ENCODE data around the gene CXCR5. TPM values are rescaled to one million over a fixed set of nuclear protein-coding genes. Genes with fewer than 3 reads are reported as not detected.

The CXCR5 gene
- total RNA-seq, 3 donors from 2014 or later, result 0.12 to 0.23 TPM; not detected in 1

GRCh38 chr11:118903204-118904015, 19.7 kb downstream of the CXCR5 start:
- peaks cover 11% of the 10 kb centered on the region for H3K4me1 ChIP-seq (ENCODE audit: low read depth)
- intact Hi-C loops (cut with DNase I, micrococcal nuclease), result no loop called here
- no peak overlapping the region for H3K4me3 ChIP-seq
- no peak for TF ChIP-seq CTCF (IDR thresholded peaks at IDR 0.05)
- DNase-seq (no peak), ATAC-seq (no peak)
- H3K9me3 ChIP-seq, result no peaks in the 10 kb centered on the region
- peaks cover 4% of the 10 kb centered on the region for H3K36me3 ChIP-seq (ENCODE audit: low read depth)

GRCh38 chr11:118907051-118908042, 23.7 kb downstream of the CXCR5 start:
- ATAC-seq (peak; percentile 80), DNase-seq (peak; percentile 85 to 95 (median 94))
- TF ChIP-seq CTCF (IDR thresholded peaks at IDR 0.05), result peak; percentile 64
- Histone ChIP-seq H3K4me3 (no peak overlapping the region), H3K36me3 (ENCODE audit: low read depth) (peaks cover 4% of the 10 kb centered on the region), H3K9me3 (no peaks in the 10 kb centered on the region), H3K4me1 (ENCODE audit: low read depth) (peaks cover 40% of the 10 kb centered on the region)
- intact Hi-C loops (cut with DNase I, micrococcal nuclease), result no loop called here

GRCh38 chr11:118908264-118908663, 24.6 kb downstream of the CXCR5 start:
- DNase-seq (peak in 2 of 3 donors; percentile 25 to 53), ATAC-seq (no peak)
- no peaks in the 10 kb centered on the region for H3K36me3 ChIP-seq (ENCODE audit: low read depth)
- peaks cover 49% of the 10 kb centered on the region for H3K4me1 ChIP-seq (ENCODE audit: low read depth)
- intact Hi-C loops (cut with DNase I, micrococcal nuclease), result no loop called here
- TF ChIP-seq CTCF (IDR thresholded peaks at IDR 0.05), result no peak
- no peak overlapping the region for H3K4me3 ChIP-seq
- H3K9me3 ChIP-seq, result no peaks in the 10 kb centered on the region

GRCh38 chr11:118908901-118909618, 25.4 kb downstream of the CXCR5 start:
- no peaks in the 10 kb centered on the region for H3K9me3 ChIP-seq
- ATAC-seq (no peak), DNase-seq (peak; percentile 65 to 73 (median 66))
- no peaks in the 10 kb centered on the region for H3K36me3 ChIP-seq (ENCODE audit: low read depth)
- H3K4me3 ChIP-seq, result no peak overlapping the region
- no peak for TF ChIP-seq CTCF (IDR thresholded peaks at IDR 0.05)
- H3K4me1 ChIP-seq (ENCODE audit: low read depth), result peaks cover 57% of the 10 kb centered on the region
- intact Hi-C loops (cut with DNase I, micrococcal nuclease), result no loop called here

- TF ChIP-seq CTCF (IDR thresholded peaks at IDR 0.05), result no peak
- intact Hi-C loops (cut with DNase I, micrococcal nuclease), result no loop called here
- H3K9me3 ChIP-seq, result no peaks in the 10 kb centered on the region
- H3K36me3 ChIP-seq (ENCODE audit: low read depth), result no peaks in the 10 kb centered on the region
- DNase-seq (peak in 2 of 3 donors; percentile 42 to 65), ATAC-seq (no peak)
- H3K4me1 ChIP-seq (ENCODE audit: low read depth), result peaks cover 64% of the 10 kb centered on the region
- no peak overlapping the region for H3K4me3 ChIP-seq
These were observed 26.1 kb downstream of the CXCR5 start for GRCh38 chr11:118909619-118910308.
